Measurements from ENCODE around the gene ABCC8. TPM values are rescaled to one million over a fixed set of nuclear protein-coding genes. Genes with fewer than 3 reads are reported as not detected.
"Not testable (repeated sequence)": the region's sequence is repeated elsewhere in the genome, so short reads cannot be mapped to it uniquely, and the experiment has no call there.

ABCC8 gene
- total RNA-seq, 2 donors from 2014 or later: 0.55 TPM; not detected in 1

DNA sequence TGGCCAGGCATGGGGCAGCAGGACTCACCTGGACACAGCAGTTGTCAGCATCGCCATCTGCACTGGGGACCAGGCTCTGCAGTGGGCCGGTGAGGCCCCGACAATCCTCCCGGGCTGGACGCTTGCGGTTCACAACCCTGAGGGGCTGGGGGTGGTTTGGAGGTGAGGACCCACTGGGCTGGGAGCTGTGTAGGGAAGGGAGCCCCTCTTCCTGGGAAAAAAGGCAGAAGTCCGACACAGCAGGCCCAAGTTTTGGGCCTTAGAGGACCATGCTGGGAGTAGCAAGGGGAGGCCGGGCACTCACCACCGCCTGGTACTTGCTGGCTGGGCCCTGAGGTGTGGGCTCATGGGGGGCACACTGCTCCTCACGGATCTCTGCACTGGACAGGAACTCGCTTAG is 48.4 kb downstream of the ABCC8 start:
- Histone ChIP-seq H3K27me3 (ENCODE audit: control insufficient read depth, insufficient read depth, low read length, poor library complexity, severe bottlenecking) (no peaks in the 10 kb centered on the region), H3K4me3 (ENCODE audit: low read length) (no peak overlapping the region), H3K4me1 (ENCODE audit: control insufficient read depth, insufficient read depth, low read length) (no peaks in the 10 kb centered on the region), H3K27ac (ENCODE audit: low read depth, low read length) (no peak overlapping the region), H3K36me3 (ENCODE audit: control insufficient read depth, insufficient read depth, low read length) (no peaks in the 10 kb centered on the region), H3K9me3 (ENCODE audit: control insufficient read depth, low read length) (no peaks in the 10 kb centered on the region), H3K9ac (ENCODE audit: extremely low read depth, low read length, poor library complexity, severe bottlenecking) (no peak overlapping the region)
- H3K36me3 Mint-ChIP-seq (ENCODE audit: low read depth): no peaks in the 10 kb centered on the region
- no peak overlapping the region for H3K4me3 Mint-ChIP-seq
- no peaks in the 10 kb centered on the region for H3K9me3 Mint-ChIP-seq
- TF ChIP-seq CTCF (conservative IDR thresholded peaks at IDR 0.05): no peak
- H3K27me3 Mint-ChIP-seq (ENCODE audit: insufficient read depth): peaks cover 28% of the 10 kb centered on the region
- H3K27ac Mint-ChIP-seq: no peak overlapping the region
- H3K4me1 Mint-ChIP-seq: no peaks in the 10 kb centered on the region
- WGBS, 2 experiments (ENCODE audit: insufficient coverage in 1 of 2, insufficient read length in 1 of 2): 89 to 92% methylated on average over 3 to 11 of the region's 11 CpGs
- no peak for DNase-seq

DNA sequence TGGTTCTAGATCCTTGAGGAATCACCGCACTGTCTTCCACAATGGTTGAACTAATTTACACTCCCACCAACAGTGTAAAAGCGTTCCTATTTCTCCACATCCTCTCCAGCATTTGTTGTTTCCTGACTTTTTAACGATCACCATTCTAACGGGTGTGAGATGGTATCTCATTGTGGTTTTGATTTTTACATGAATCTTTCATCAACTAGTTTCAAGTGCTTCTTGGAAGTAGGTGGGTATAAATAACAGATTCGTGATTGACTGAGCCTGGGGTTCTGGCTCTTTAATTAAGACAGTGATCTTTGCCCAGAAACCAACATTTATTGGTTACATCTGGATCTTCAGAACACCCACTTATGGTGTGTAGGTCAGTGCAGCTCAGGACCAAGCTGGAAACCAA is 50.4 kb downstream of the ABCC8 start:
- not testable (repeated sequence) for H3K4me1 Mint-ChIP-seq; H3K9me3 Mint-ChIP-seq; H3K4me1 ChIP-seq (ENCODE audit: control insufficient read depth, insufficient read depth, low read length); H3K9ac ChIP-seq (ENCODE audit: extremely low read depth, low read length, poor library complexity, severe bottlenecking); H3K27ac Mint-ChIP-seq; H3K27me3 ChIP-seq (ENCODE audit: control insufficient read depth, insufficient read depth, low read length, poor library complexity, severe bottlenecking); H3K36me3 Mint-ChIP-seq (ENCODE audit: low read depth); DNase-seq; H3K4me3 Mint-ChIP-seq; H3K9me3 ChIP-seq (ENCODE audit: control insufficient read depth, low read length); H3K27ac ChIP-seq (ENCODE audit: low read depth, low read length); H3K4me3 ChIP-seq (ENCODE audit: low read length); H3K36me3 ChIP-seq (ENCODE audit: control insufficient read depth, insufficient read depth, low read length)
- WGBS, 2 experiments (ENCODE audit: insufficient coverage in 1 of 2, insufficient read length in 1 of 2): 86 to 92% methylated on average over 2 to 4 of the region's 5 CpGs
- H3K27me3 Mint-ChIP-seq (ENCODE audit: insufficient read depth): peaks cover 25% of the 10 kb centered on the region

DNA sequence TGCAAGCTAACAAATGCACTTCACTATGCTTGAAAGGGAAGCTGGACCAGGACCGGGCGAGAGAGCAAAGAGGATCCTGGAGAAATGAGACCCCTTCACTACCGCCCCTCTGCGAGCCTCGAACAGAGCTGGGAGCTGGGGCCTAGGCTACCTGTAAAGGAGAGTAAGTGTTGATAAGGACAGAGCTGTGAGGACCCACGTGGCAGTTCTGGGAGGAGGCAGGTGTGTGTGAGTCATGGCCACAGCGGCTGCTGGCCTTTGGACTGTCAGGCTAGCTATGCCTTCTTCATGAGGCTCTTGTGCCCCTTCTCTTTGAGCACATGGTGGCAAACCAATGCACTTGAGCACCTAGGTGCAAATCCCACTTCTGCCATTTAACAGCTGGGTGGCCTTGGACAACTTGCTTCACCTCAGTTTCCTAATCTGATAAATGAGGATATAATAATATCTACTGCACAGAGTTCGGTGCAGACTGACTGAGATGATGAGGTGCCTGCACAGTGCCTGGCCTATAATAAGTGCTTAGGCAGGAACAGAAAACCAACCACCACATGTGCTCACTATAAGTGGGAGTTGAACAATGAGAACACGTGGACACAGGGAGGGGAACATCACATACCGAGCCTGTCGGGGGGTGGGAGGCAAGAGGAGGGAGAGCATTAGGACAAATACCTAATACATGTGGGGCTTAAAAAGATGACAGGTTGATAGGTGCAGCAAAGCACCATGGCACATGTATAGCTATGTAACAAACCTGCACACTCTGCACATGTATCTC is 52.9 kb downstream of the ABCC8 start:
- H3K4me3 Mint-ChIP-seq: no peak overlapping the region

More for the DNA sequence above, 52.9 kb downstream of the ABCC8 start:
- H3K27me3 ChIP-seq (ENCODE audit: control insufficient read depth, insufficient read depth, low read length, poor library complexity, severe bottlenecking): no peaks in the 10 kb centered on the region
- no peaks in the 10 kb centered on the region for H3K36me3 ChIP-seq (ENCODE audit: control insufficient read depth, insufficient read depth, low read length)
- no peak overlapping the region for H3K27ac Mint-ChIP-seq
- DNase-seq: no peak
- H3K27me3 Mint-ChIP-seq (ENCODE audit: insufficient read depth): peaks cover 29% of the 10 kb centered on the region
- no peaks in the 10 kb centered on the region for H3K36me3 Mint-ChIP-seq (ENCODE audit: low read depth)
- H3K4me1 Mint-ChIP-seq: peaks cover 15% of the 10 kb centered on the region
- no peak overlapping the region for H3K4me3 ChIP-seq (ENCODE audit: low read length)
- no peak overlapping the region for H3K9ac ChIP-seq (ENCODE audit: extremely low read depth, low read length, poor library complexity, severe bottlenecking)
- no peaks in the 10 kb centered on the region for H3K9me3 Mint-ChIP-seq
- no peak overlapping the region for H3K27ac ChIP-seq (ENCODE audit: low read depth, low read length)
- 80 to 87% methylated on average over 1 to 11 of the region's 11 CpGs for WGBS, 2 experiments (ENCODE audit: insufficient coverage in 1 of 2, insufficient read length in 1 of 2)
- no peaks in the 10 kb centered on the region for H3K9me3 ChIP-seq (ENCODE audit: control insufficient read depth, low read length)
- TF ChIP-seq CTCF (conservative IDR thresholded peaks at IDR 0.05): no peak
- peaks cover 1% of the 10 kb centered on the region for H3K4me1 ChIP-seq (ENCODE audit: control insufficient read depth, insufficient read depth, low read length)
